Upper lobe of right lung (tissue), 1 donor: ENCODE data around the gene SERPINE2. TPM values are rescaled to one million over a fixed set of nuclear protein-coding genes. Genes with fewer than 3 reads are reported as not detected.

Experiments used
- ATAC-seq: fragments of 200-7000 bp; cut with Tn5 transposase; one replicate; pipeline ENCODE4 v1.9.1; 2020; ENCODE audit warnings: mild to moderate bottlenecking, moderate library complexity
- DNase-seq: peaks from one replicate; pipeline ENCODE4 v3.0.0-alpha.2; 2020
- H3K27ac ChIP-seq: fragments of 200-600 bp; one replicate; pipeline ENCODE4 v1.8.0; 2022
- H3K27me3 ChIP-seq: fragments of 200-600 bp; one replicate; pipeline ENCODE4 v1.8.0; 2022; ENCODE audit warnings: mild to moderate bottlenecking
- H3K36me3 ChIP-seq: fragments of 200-600 bp; one replicate; pipeline ENCODE4 v1.8.0; 2022
- H3K4me1 ChIP-seq: fragments of 200-600 bp; one replicate; pipeline ENCODE4 v1.8.0; 2022
- H3K4me3 ChIP-seq: fragments of 200-600 bp; one replicate; pipeline ENCODE4 v1.8.0; 2022; ENCODE audit warnings: mild to moderate bottlenecking
- H3K9me3 ChIP-seq: fragments of 200-600 bp; one replicate; pipeline ENCODE4 v1.8.0; 2022
- CTCF ChIP-seq: fragments of 200-600 bp; IDR thresholded peaks from one replicate; pipeline ENCODE4 v1.8.0; 2022; ENCODE audit warnings: antibody characterized with exemption
- intact Hi-C: fragments of 100-400 bp; cut with DNase I; formaldehyde crosslinking; loops from one replicate; pipeline ENCODE4 v1.11.0; 2022
- long read RNA-seq: library from polyadenylated mRNA; unstranded; transcript quantifications from one replicate; pipeline ENCODE4 v2.0.0, GENCODE V29; 2021
- total RNA-seq: library from RNA; stranded (reverse); fragmentation: NEBNext Ultra II Directional; extraction: Animal tissue kit (Norgen Biotek cat#: 25700); gene quantifications from one replicate; pipeline ENCODE4 v1.2.1, GENCODE V29; 2021
- donor health status: DM: no; HTN: yes; CAD: no; lungs with severe emphysema.

The SERPINE2 gene
- 7.3 TPM for total RNA-seq
- long read RNA-seq, transcript SERPINE2-202 (9 exons, 2,161 nt): major isoform, 8 of 11 reads
- long read RNA-seq, partial matches to known transcripts: 3 of 11 reads
- long read RNA-seq, other reads (novel, unspliced or antisense): 0 of 11 reads

GRCh38 chr2:224039080-224039769 is at the start of gene SERPINE2:
Gene SERPINE2 (minus strand): TSS chr2:224039286. CDS start chr2:224001900, 37,386 bp downstream.
- no peaks in the 10 kb centered on the region for H3K36me3 ChIP-seq
- intact Hi-C loops: no loop called here
- peaks cover 53% of the 10 kb centered on the region for H3K27me3 ChIP-seq
- no peak for TF ChIP-seq CTCF
- peaks cover 10% of the 10 kb centered on the region for H3K4me1 ChIP-seq
- no peaks in the 10 kb centered on the region for H3K9me3 ChIP-seq
- ATAC-seq (peak; percentile 48), DNase-seq (peak; percentile 67)
- H3K27ac ChIP-seq: no peak within 1 kb of the TSS
- peak within 1 kb of the TSS; percentile 51 for H3K4me3 ChIP-seq

GRCh38 chr2:224086226-224086914 is 47.3 kb upstream of the SERPINE2 start:
- no peak overlapping the region for H3K4me3 ChIP-seq
- no peak overlapping the region for H3K27ac ChIP-seq
- DNase-seq (no peak), ATAC-seq (no peak)
- H3K4me1 ChIP-seq: no peaks in the 10 kb centered on the region
- no peaks in the 10 kb centered on the region for H3K27me3 ChIP-seq
- H3K9me3 ChIP-seq: no peaks in the 10 kb centered on the region
- TF ChIP-seq CTCF: no peak
- H3K36me3 ChIP-seq: no peaks in the 10 kb centered on the region
- intact Hi-C loops: no loop called here

- H3K4me1 ChIP-seq: no peaks in the 10 kb centered on the region
- ATAC-seq: no peak
- H3K36me3 ChIP-seq: no peaks in the 10 kb centered on the region
- no peak overlapping the region for H3K4me3 ChIP-seq
- no peak for TF ChIP-seq CTCF
- DNase-seq: no peak
- no peak overlapping the region for H3K27ac ChIP-seq
- H3K9me3 ChIP-seq: no peaks in the 10 kb centered on the region
- intact Hi-C loops: no loop called here
- no peaks in the 10 kb centered on the region for H3K27me3 ChIP-seq
Observed at GRCh38 chr2:224085811-224086210, 46.7 kb upstream of the SERPINE2 start.

GRCh38 chr2:224085246-224085645 is 46.2 kb upstream of the SERPINE2 start:
- DNase-seq (no peak), ATAC-seq (no peak)
- no peak for TF ChIP-seq CTCF
- Histone ChIP-seq H3K4me3 (no peak overlapping the region), H3K27me3 (no peaks in the 10 kb centered on the region), H3K36me3 (no peaks in the 10 kb centered on the region), H3K27ac (no peak overlapping the region), H3K9me3 (no peaks in the 10 kb centered on the region), H3K4me1 (no peaks in the 10 kb centered on the region)
- intact Hi-C loops: no loop called here

- no peak for DNase-seq
- no peaks in the 10 kb centered on the region for H3K27me3 ChIP-seq
- no peaks in the 10 kb centered on the region for H3K9me3 ChIP-seq
- no peaks in the 10 kb centered on the region for H3K36me3 ChIP-seq
- no peaks in the 10 kb centered on the region for H3K4me1 ChIP-seq
- intact Hi-C loops: no loop called here
- TF ChIP-seq CTCF: no peak
- H3K27ac ChIP-seq: no peak overlapping the region
- no peak for ATAC-seq
- no peak overlapping the region for H3K4me3 ChIP-seq
Observed at GRCh38 chr2:224084266-224084892, 45.3 kb upstream of the SERPINE2 start.
